Pons (tissue), 1 donor: ENCODE measurements around the gene CENPM.

Source experiments
- DNase-seq: peaks from one replicate; pipeline ENCODE4 v3.0.0-alpha.2; 2016; ENCODE audit warnings: low spot score

Gene CENPM

GRCh38 chr22:41946629-41947423, at the start of gene CENPM:
Gene CENPM (minus strand): TSS chr22:41947152. CDS start chr22:41947076, 76 bp downstream.
- DNase-seq, result peak; percentile 88

- DNase-seq, result no peak
Measured at GRCh38 chr22:41995211-41995610, 48.3 kb upstream of the CENPM start.

- DNase-seq, result no peak
Measured at GRCh38 chr22:41992496-41992895, 45.5 kb upstream of the CENPM start.

- DNase-seq, result no peak
Measured at GRCh38 chr22:41991111-41991510, 44.2 kb upstream of the CENPM start.

DNA sequence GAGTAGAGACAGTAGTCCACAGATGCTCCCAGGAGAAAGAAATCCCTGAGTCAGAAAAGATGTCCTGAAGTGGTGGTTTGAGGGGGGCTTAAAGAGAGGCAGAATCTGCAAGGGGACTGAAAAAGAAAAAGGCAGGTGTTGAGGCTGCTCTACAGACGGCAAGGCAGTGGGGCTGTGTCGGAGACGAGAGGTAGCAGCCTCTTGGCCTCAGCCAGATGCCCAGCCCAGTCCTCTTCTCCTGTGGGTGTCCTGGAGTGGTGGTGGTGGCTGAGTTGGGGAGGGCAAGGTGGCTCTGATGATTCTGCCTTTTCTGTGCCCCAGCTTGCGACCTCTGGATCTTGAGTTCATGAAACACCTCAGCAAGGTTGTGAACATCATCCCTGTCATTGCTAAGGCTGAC, 42.3 kb upstream of the CENPM start:
- DNase-seq, result no peak

DNA sequence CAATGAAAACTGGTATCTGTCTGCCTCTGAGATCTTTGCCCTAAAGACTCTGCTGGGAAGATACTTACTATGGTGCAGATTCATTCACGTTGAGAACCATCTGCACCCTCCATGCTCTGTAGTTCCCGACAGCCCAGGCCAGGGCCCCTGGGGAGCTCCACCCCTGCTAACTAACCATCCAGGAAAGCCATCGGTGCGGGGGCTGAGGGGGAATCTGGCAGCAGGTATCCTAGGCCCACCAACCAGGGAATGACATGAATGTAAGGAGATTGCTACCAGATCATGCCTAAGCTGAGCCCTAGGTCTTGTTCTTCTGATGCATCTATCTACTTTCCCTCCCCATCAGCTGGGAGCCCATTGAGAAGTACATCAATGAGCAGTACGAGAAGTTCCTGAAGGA, 40.3 kb upstream of the CENPM start:
- no peak for DNase-seq

DNA sequence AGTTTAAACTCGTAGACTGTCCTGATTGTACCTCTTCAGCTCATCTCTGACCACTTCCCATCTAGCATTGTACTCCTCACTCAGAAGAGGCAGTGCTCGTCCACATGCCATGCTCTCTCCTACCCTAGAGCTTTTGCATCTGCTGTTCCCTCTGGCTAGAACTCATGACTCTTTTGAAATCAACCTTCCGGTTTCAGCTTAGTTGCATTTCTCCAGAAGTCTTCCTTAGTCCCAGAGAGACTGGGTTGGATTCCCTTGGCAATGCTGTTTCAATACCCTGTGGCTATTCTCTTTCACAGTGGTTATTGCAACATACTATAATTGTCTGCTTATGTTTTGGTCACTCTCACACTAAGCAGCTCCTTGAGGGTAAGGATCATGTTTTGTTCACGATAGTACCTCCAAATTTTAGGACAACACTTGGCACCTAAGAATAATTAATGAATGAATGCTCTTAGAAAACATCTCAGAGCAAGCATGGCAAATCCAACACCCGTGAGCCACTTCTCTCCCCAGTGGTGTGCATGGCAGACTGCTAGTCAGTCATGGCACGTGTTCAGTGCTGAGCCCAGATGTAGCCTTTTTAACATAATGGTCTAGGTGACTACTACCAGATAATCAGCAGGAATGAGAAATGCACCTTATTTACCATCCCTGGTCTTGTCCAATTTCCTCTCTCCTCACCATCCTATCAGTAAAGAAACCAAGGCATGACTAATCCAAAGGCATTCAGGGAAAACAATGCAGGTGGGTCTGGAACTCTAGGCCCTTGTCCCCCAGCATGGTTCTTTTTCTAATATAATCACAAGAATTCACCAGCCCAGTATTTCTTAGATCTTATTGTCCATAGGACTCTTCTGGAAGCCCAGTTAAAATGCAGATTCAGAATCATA, 36.8 kb upstream of the CENPM start:
- peak; percentile 21 for DNase-seq

- no peak for DNase-seq
Measured at GRCh38 chr22:41982865-41983264, 35.9 kb upstream of the CENPM start.

GRCh38 chr22:41979423-41980250, 32.7 kb upstream of the CENPM start:
- no peak for DNase-seq

- no peak for DNase-seq
Measured at GRCh38 chr22:41978732-41979131, 31.8 kb upstream of the CENPM start.

DNA sequence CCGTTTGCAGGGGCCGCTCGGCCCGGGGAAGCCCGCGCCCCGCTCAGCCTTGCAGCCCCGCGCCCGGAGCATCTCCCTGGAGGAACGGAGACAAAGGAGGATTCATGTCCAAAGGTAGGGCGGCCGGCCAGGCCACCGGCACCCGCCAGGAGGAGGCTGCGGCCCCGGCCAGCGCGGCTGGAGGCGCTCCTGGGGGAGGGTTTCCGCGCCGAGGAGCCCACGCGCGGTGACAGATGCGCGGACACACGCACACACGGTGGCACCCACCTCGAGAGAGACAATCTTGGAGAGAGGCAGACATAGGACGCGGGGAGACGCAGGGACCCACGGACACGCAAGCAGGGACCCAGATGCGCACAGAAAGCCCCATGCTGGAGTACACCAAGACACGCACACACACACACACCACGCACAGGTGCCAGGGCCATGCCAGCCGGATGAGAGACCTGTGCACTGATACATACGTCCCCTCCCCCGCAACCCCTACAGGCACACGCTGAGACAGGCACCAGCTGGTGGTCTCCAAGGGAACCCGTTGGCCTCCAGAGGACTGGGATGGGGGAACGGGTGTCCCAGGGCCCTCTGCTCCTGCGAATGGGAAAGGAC, 30.1 kb upstream of the CENPM start:
- no peak for DNase-seq

DNA sequence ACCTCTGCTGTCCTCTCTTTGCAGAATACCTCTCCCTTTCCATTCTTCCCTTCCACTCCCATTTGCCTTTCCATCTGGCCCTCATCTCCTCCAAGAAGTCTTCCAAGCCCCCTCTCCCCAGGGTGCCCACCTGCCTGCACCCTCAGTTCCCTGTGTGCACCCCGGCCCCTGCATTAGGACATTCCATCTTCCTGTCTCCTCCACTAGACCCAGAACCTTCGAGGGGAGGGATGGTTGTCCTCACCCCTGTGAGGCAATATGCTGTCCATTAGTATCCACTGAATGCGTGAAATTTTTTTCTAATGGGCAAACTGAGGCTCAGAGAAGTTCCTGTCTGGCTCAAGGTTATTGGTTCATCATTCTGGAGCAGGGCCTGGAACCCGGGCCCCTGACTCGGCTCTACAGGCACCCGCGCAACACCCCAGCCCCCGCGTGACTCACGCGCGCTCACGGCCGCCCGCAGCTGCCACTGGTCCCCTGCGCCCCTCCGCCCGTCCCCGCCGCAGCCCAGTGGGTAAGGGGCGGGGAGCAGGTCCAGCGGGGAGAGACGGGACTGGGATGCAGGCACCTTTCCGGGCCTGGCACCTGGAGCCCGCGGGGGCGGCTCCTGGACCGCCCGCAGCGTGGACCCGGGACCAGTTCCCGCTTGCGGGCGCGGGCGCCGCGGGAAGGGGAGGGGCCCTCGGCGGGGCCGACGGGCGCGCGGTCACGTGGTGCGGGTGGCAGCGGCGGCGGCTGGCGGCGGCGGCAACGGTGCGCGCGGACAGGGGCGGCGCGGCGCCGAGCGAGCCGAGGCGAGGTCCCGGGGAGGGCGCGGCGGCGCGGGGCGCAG, 29.3 kb upstream of the CENPM start:
- no peak for DNase-seq

GRCh38 chr22:41975299-41976069, 28.5 kb upstream of the CENPM start:
- no peak for DNase-seq

- DNase-seq, result no peak
Measured at GRCh38 chr22:41974691-41975290, 27.8 kb upstream of the CENPM start.

DNA sequence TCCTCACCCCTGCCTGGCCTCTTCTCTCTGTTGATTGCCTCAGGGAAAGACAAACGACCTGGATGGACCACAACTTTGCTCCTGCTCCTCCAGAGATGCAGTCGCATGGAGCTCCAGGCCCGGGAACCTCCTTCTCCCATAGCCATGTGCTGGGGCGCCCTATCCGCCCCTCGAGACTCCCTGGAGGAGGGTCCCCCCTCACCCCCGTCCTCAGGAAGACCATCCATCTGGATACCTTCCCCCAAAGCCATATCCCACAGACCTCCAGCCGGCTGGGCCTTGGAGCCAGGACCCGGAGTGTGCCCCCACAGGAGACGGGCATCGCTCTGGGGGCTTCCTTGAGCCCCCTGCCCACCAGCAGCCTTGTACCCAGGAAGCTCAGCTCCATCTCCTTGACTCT, 24.5 kb upstream of the CENPM start:
- no peak for DNase-seq

DNA sequence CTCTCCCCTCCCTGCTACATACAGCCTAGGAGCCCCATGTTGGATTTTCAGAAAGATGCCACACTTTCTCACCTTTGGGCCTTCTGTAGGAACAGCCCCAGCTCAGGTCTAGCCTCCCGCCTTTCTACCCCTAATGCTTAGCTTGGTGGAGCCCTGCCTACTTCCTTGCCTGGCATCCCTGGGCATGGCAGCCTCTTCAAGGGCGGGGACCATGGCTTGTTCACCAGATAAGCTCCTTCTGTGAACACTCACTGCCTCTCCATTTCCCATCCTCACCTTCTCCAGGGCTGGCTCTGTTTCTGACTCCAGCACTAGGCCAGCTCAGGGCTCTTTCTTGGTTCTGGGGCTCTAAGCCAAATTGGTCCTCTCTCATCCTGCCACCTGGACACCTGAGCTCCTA, 23.6 kb upstream of the CENPM start:
- DNase-seq, result no peak

DNA sequence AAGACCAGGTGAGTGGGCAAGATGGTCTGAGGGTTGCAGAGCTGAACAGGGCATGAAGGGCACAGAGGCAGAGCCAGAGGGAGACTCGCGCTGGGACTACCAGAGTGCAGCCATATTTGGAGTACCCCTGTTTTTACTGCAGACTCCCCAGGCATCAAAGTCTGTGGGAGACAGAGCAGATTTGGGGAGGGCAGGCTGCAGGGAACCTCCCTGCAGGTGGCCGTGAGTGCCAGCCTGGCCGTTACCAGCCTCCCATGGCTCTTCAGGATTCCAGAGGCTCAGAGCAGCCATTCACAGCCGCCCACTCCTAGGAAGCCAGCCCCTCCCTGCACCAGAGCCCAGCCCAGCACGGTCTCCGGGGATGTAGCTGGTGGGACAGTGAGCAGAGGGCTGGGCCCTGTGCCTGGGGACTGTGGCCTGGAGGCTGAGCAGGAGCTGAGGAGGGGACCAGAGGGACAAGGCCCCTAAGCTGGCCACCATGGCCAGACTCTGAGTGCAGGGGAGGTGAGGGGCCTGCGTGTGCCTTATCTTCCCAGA, 22.2 kb upstream of the CENPM start, which contains the start of gene SEPTIN3:
Gene SEPTIN3, plus strand, starts transcription at position 334 of the 537 bp plus-strand sequence. CDS start 2,050 bp downstream, outside the sequence.
- no peak for DNase-seq

DNA sequence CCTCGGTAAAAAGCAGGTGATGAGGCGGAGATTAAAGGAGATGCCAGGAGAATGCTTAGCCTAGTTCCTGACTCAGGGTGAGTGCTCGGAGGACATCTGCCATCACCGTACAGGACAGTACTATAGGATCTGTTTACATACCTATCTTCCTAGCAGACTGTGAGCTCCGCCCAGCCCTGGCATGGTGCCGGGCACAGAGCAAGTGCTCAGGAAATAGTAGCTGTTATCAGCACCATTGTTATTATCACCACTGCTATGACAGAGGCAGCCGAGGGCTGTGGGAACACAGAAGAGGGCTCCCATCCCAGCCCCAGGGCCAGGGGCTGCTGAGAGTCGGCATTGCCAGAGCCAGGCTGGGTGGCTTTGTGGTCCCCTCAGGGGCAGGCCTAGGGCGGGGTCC, 21.6 kb upstream of the CENPM start:
- DNase-seq, result no peak

- DNase-seq, result peak; percentile 90
Measured at GRCh38 chr22:41966607-41967240, 19.8 kb upstream of the CENPM start.
